ENCODE measurements around the gene RSBN1L. TPM values are rescaled to one million over a fixed set of nuclear protein-coding genes. Genes with fewer than 3 reads are reported as not detected.

RSBN1L gene
- polyA plus RNA-seq, 1 experiment, result 2.8 TPM

- DNase-seq (ENCODE audit: low read depth), result no peak
- no peaks in the 10 kb centered on the region for H3K27me3 ChIP-seq (ENCODE audit: control insufficient read depth, insufficient read depth, low read length)
- no peaks in the 10 kb centered on the region for H3K36me3 ChIP-seq (ENCODE audit: control insufficient read depth, insufficient read depth, low read length)
- POLR2A ChIA-PET, result no interaction called here
- CTCF ChIA-PET, result no interaction called here
- no peak for TF ChIP-seq CTCF (IDR thresholded peaks at IDR 0.05; ENCODE audit: insufficient read depth, low read depth, low read length)
- H3K4me3 ChIP-seq (ENCODE audit: low read depth, low read length), result no peak overlapping the region
Measured at GRCh38 chr7:77827999-77828398, 131.7 kb downstream of the RSBN1L start.

DNA sequence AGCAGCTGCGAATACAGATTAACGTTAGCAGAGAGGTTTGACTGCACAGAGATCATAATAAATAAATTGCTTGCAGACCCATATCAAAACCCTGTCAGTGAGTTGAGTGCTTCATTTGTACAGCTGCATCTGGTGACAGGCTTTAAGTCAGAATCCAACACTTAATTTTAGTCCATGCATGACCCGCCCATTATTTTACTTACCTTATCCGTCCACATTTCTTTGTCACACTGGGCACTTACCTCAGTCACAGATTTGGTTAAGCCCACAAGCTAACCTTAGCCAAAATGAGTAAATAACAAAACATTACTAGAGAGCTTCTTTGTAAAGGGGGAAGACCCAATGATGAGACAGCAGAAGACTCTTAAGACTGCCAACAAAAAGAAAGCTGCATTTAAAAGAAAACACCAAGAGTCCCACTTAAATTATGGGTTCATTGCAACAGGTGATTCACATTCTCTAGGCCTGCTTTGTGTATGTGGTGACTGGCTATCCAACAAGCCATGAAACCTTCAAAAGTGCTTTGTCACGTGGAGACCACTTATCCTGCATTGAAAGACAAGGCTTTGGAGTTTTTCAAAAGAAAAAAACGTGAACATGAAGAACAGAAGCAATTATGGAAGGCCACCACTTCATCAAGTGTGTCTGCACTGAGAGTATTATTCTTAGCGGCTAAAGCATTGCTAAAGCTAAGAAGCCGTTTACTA lies 134.5 kb downstream of the RSBN1L start:
- no peak overlapping the region for H3K4me3 ChIP-seq (ENCODE audit: low read depth, low read length)
- ChIA-PET POLR2A (no interaction called here), CTCF (interaction anchor here (1.0 kb wide), 1 partner anchor 29 kb away, joined by 4 read pairs; no protein-coding TSS in a partner anchor)
- no peaks in the 10 kb centered on the region for H3K36me3 ChIP-seq (ENCODE audit: control insufficient read depth, insufficient read depth, low read length)
- TF ChIP-seq CTCF (IDR thresholded peaks at IDR 0.05; ENCODE audit: insufficient read depth, low read depth, low read length), result no peak
- H3K27me3 ChIP-seq (ENCODE audit: control insufficient read depth, insufficient read depth, low read length), result no peaks in the 10 kb centered on the region
- DNase-seq (ENCODE audit: low read depth), result no peak

- no peaks in the 10 kb centered on the region for H3K36me3 ChIP-seq (ENCODE audit: control insufficient read depth, insufficient read depth, low read length)
- no peak overlapping the region for H3K4me3 ChIP-seq (ENCODE audit: low read depth, low read length)
- H3K27me3 ChIP-seq (ENCODE audit: control insufficient read depth, insufficient read depth, low read length), result no peaks in the 10 kb centered on the region
- POLR2A ChIA-PET, result no interaction called here
- TF ChIP-seq CTCF (IDR thresholded peaks at IDR 0.05; ENCODE audit: insufficient read depth, low read depth, low read length), result no peak
- CTCF ChIA-PET, result no interaction called here
- DNase-seq (ENCODE audit: low read depth), result no peak
Measured at GRCh38 chr7:77831481-77831880, 135.2 kb downstream of the RSBN1L start.

GRCh38 chr7:77831953-77832352 lies 135.7 kb downstream of the RSBN1L start:
- TF ChIP-seq CTCF (IDR thresholded peaks at IDR 0.05; ENCODE audit: insufficient read depth, low read depth, low read length), result no peak
- ChIA-PET CTCF (no interaction called here), POLR2A (no interaction called here)
- Histone ChIP-seq H3K36me3 (ENCODE audit: control insufficient read depth, insufficient read depth, low read length) (no peaks in the 10 kb centered on the region), H3K4me3 (ENCODE audit: low read depth, low read length) (no peak overlapping the region), H3K27me3 (ENCODE audit: control insufficient read depth, insufficient read depth, low read length) (no peaks in the 10 kb centered on the region)
- no peak for DNase-seq (ENCODE audit: low read depth)

Other genes with a start within 250 kb of the RSBN1L start
- gene PTPN12, start 159.2 kb upstream of the RSBN1L start, polyA plus RNA-seq (2011; rRNA removed), result 19.7 and 30.8 TPM in 2 replicates
- 17.9 and 31.4 TPM in 2 replicates for gene TMEM60, start 102.0 kb downstream of the RSBN1L start, polyA plus RNA-seq (2011; rRNA removed)
- gene PHTF2, start 102.3 kb downstream of the RSBN1L start, polyA plus RNA-seq (2011; rRNA removed), result 27.8 and 45.8 TPM in 2 replicates